Natural killer cell (primary cell): ENCODE measurements around the gene MICALL1. TPM values are rescaled to one million over a fixed set of nuclear protein-coding genes. Genes with fewer than 3 reads are reported as not detected.
A peak's percentile ranks its signal among the peaks of the same experiment; 100 is the strongest.

Source experiments
- ATAC-seq, 3 donors: fragments of 150-1000 bp in 2 of 3; fragments of 200-7000 bp in 1 of 3; cut with Tn5 transposase; 1 replicate in 1 of 3; 2 replicates in 2 of 3; pipeline ENCODE4 v1.10.0; 2021; ENCODE audit warnings: mild to moderate bottlenecking in 2 of 3, moderate library complexity in 2 of 3
- DNase-seq, 2 donors: peaks; one replicate each; pipeline versions ENCODE4 v3.0.0 to v3.0.0-alpha.2; 2013 to 2021; ENCODE audit warnings: mixed read lengths in 1 of 2
- H3K27ac ChIP-seq: one replicate; pipeline ENCODE4 v1.5.1; 2013; ENCODE audit warnings: mild to moderate bottlenecking, low read length
- H3K27me3 ChIP-seq: one replicate; pipeline ENCODE4 v1.6.1; 2013; ENCODE audit warnings: low read length; ENCODE audit not compliant: control insufficient read depth, insufficient read depth
- H3K36me3 ChIP-seq: one replicate; pipeline ENCODE4 v1.6.1; 2013; ENCODE audit warnings: low read length; ENCODE audit not compliant: control insufficient read depth, insufficient read depth
- H3K4me1 ChIP-seq: one replicate; pipeline ENCODE4 v1.6.1; 2013; ENCODE audit warnings: low read length; ENCODE audit not compliant: control insufficient read depth, insufficient read depth
- H3K4me3 ChIP-seq: one replicate; pipeline ENCODE4 v1.5.1; 2013; ENCODE audit warnings: low read length
- H3K9me3 ChIP-seq: one replicate; pipeline ENCODE4 v1.6.1; 2013; ENCODE audit warnings: low read length; ENCODE audit not compliant: control insufficient read depth, insufficient read depth
- H3K27ac Mint-ChIP-seq, 2 donors: one replicate each; pipeline ENCODE4 v1.8.0; 2022; ENCODE audit warnings: mild to moderate bottlenecking in 2 of 2, mixed read lengths in 2 of 2, moderate library complexity in 1 of 2
- H3K27me3 Mint-ChIP-seq, 2 donors: one replicate each; pipeline ENCODE4 v1.8.0; 2022; ENCODE audit warnings: low read depth in 2 of 2, mixed read lengths in 2 of 2
- H3K36me3 Mint-ChIP-seq: one replicate; pipeline ENCODE4 v1.8.0; 2022; ENCODE audit warnings: mixed read lengths
- H3K4me1 Mint-ChIP-seq, 2 donors: one replicate each; pipeline ENCODE4 v1.8.0; 2022; ENCODE audit warnings: mixed read lengths in 2 of 2
- H3K4me3 Mint-ChIP-seq: one replicate; pipeline ENCODE4 v1.8.0; 2022; ENCODE audit warnings: mild to moderate bottlenecking, moderate library complexity, mixed read lengths
- H3K9me3 Mint-ChIP-seq, 2 donors: one replicate each; pipeline ENCODE4 v1.8.0; 2022; ENCODE audit warnings: mixed read lengths in 2 of 2
- WGBS: methylation state at CpG from one replicate; pipeline ENCODE4 v1.1.7; 2013; ENCODE audit warnings: missing lambda C conversion rate; ENCODE audit not compliant: insufficient coverage; 5-methylcytosine and 5-hydroxymethylcytosine counted together
- intact Hi-C: fragments of 100-400 bp; cut with micrococcal nuclease; formaldehyde crosslinking; loops from one replicate; pipeline ENCODE4 v1.14.2; 2022
- total RNA-seq, 4 donors: library from RNA; stranded (reverse); fragments of 120-200 nt in 1 of 4; gene quantifications; one replicate each; pipeline versions ENCODE4 v1.2.3 to v1.2.4, GENCODE V29; 2013 to 2022
- TF ChIP-seq, protein P1 (sequence below): fragments of 200-600 bp; IDR thresholded peaks from one replicate; pipeline ENCODE4 v1.8.0; 2022; ENCODE audit warnings: antibody characterized with exemption

Gene MICALL1
- total RNA-seq, 3 donors from 2014 or later (not counting 1 experiment from before 2014, with no cell fraction given) = 24.6 to 34.3 (median 32.4) TPM

- H3K4me1 ChIP-seq = no peaks in the 10 kb centered on the region
- H3K36me3 ChIP-seq = peaks cover 72% of the 10 kb centered on the region
- H3K36me3 Mint-ChIP-seq = peaks cover 8% of the 10 kb centered on the region
- no peak overlapping the region for H3K27ac Mint-ChIP-seq
- ATAC-seq = no peak
- H3K9me3 ChIP-seq = no peaks in the 10 kb centered on the region
- no peaks in the 10 kb centered on the region for H3K27me3 ChIP-seq
- no peak overlapping the region for H3K27ac ChIP-seq
- DNase-seq = no peak
- H3K27me3 Mint-ChIP-seq = no peaks in the 10 kb centered on the region
- over 99% methylated on average over 5 of the region's 6 CpGs for WGBS
- H3K9me3 Mint-ChIP-seq = no peaks in the 10 kb centered on the region
- TF ChIP-seq, protein P1, sequence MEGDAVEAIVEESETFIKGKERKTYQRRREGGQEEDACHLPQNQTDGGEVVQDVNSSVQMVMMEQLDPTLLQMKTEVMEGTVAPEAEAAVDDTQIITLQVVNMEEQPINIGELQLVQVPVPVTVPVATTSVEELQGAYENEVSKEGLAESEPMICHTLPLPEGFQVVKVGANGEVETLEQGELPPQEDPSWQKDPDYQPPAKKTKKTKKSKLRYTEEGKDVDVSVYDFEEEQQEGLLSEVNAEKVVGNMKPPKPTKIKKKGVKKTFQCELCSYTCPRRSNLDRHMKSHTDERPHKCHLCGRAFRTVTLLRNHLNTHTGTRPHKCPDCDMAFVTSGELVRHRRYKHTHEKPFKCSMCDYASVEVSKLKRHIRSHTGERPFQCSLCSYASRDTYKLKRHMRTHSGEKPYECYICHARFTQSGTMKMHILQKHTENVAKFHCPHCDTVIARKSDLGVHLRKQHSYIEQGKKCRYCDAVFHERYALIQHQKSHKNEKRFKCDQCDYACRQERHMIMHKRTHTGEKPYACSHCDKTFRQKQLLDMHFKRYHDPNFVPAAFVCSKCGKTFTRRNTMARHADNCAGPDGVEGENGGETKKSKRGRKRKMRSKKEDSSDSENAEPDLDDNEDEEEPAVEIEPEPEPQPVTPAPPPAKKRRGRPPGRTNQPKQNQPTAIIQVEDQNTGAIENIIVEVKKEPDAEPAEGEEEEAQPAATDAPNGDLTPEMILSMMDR = no peak
- intact Hi-C loops = no loop called here
- H3K4me3 Mint-ChIP-seq = no peak overlapping the region
- H3K4me3 ChIP-seq = no peak overlapping the region
- H3K4me1 Mint-ChIP-seq = peaks cover 5 to 16% of the 10 kb centered on the region in 2 donors
These were observed 40.6 kb upstream of the MICALL1 start for GRCh38 chr22:37865510-37865909.

GRCh38 chr22:37870273-37870672, 35.8 kb upstream of the MICALL1 start:
- TF ChIP-seq, protein P1 = no peak
- Histone ChIP-seq H3K27me3 (no peaks in the 10 kb centered on the region), H3K4me1 (no peaks in the 10 kb centered on the region), H3K27ac (no peak overlapping the region), H3K9me3 (no peaks in the 10 kb centered on the region), H3K4me3 (no peak overlapping the region), H3K36me3 (peaks cover 67% of the 10 kb centered on the region)
- ATAC-seq (no peak), DNase-seq (no peak)
- H3K4me3 Mint-ChIP-seq = no peak overlapping the region
- H3K9me3 Mint-ChIP-seq = no peaks in the 10 kb centered on the region
- WGBS = 95% methylated on average over 7 of the region's 7 CpGs
- intact Hi-C loops = no loop called here
- H3K36me3 Mint-ChIP-seq = peaks cover 8% of the 10 kb centered on the region
- no peak overlapping the region for H3K27ac Mint-ChIP-seq
- no peaks in the 10 kb centered on the region for H3K27me3 Mint-ChIP-seq
- no peaks in the 10 kb centered on the region for H3K4me1 Mint-ChIP-seq

GRCh38 chr22:37880668-37881440, 25.2 kb upstream of the MICALL1 start:
- ATAC-seq (no peak), DNase-seq (no peak)
- H3K9me3 ChIP-seq = no peaks in the 10 kb centered on the region
- H3K4me1 Mint-ChIP-seq = peaks cover 0 to 11% of the 10 kb centered on the region in 2 donors
- WGBS = 92% methylated on average over 5 of the region's 6 CpGs
- no peaks in the 10 kb centered on the region for H3K27me3 Mint-ChIP-seq
- no peak overlapping the region for H3K27ac Mint-ChIP-seq
- H3K36me3 Mint-ChIP-seq = peaks cover 13% of the 10 kb centered on the region
- peaks cover 55% of the 10 kb centered on the region for H3K36me3 ChIP-seq
- intact Hi-C loops = no loop called here
- TF ChIP-seq, protein P1 = no peak
- H3K27ac ChIP-seq = no peak overlapping the region
- no peaks in the 10 kb centered on the region for H3K9me3 Mint-ChIP-seq
- H3K4me1 ChIP-seq = no peaks in the 10 kb centered on the region
- H3K27me3 ChIP-seq = no peaks in the 10 kb centered on the region
- no peak overlapping the region for H3K4me3 ChIP-seq
- H3K4me3 Mint-ChIP-seq = no peak overlapping the region

DNA sequence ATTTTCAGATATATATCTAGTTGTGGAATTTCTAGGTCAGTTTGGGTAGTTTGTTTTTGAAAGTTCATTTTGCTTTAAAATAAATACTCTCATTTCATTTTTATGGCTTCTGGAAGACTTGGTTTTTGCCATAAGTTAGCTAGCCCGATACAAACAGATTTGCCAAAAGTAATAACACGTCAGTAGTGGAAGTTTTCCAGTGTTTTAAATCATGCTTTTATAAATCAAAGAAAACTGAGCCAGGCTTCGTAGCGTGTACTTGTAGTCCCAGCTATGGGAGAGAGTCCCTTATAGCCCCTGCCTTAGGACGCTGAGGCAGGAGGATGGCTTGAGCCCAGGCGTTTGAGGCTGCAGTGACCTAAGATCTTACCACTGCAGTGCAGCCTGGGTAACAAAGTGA, 21.7 kb upstream of the MICALL1 start:
- H3K27me3 ChIP-seq = no peaks in the 10 kb centered on the region
- H3K4me3 ChIP-seq = no peak overlapping the region
- Mint-ChIP-seq H3K4me3 (no peak overlapping the region), H3K9me3 (no peaks in the 10 kb centered on the region), H3K4me1 (peaks cover 0 to 12% of the 10 kb centered on the region in 2 donors), H3K36me3 (no peaks in the 10 kb centered on the region), H3K27me3 (no peaks in the 10 kb centered on the region), H3K27ac (peak overlapping the region in 1 of 2 donors; percentile 22)
- H3K27ac ChIP-seq = no peak overlapping the region
- H3K4me1 ChIP-seq = no peaks in the 10 kb centered on the region
- DNase-seq = no peak
- peaks cover 44% of the 10 kb centered on the region for H3K36me3 ChIP-seq
- intact Hi-C loops = no loop called here
- WGBS = 95% methylated on average over 6 of the region's 6 CpGs
- ATAC-seq = no peak
- H3K9me3 ChIP-seq = no peaks in the 10 kb centered on the region
- TF ChIP-seq, protein P1 = no peak
